GM18505 (cell line): ENCODE results near the gene F2.

ENCODE experiments used
- ATAC-seq: cut with Tn5 transposase; IDR thresholded peaks from one replicate; pipeline ENCODE4 v1.9.1; 2021; ENCODE audit not compliant: unreplicated experiment
- POLR2A ChIP-seq: IDR thresholded peaks from 4 replicates; pipeline ENCODE4 v1.6.1; 2011; ENCODE audit warnings: borderline replicate concordance; ENCODE audit not compliant: insufficient read depth, insufficient read length; ENCODE audit errors: extremely low read depth

Gene F2

GRCh38 chr11:46747150-46747549 is 28.1 kb downstream of the F2 start:
- ATAC-seq = no peak
- no peak for TF ChIP-seq POLR2A

GRCh38 chr11:46755962-46756361 is 36.9 kb downstream of the F2 start:
- ATAC-seq = no peak

GRCh38 chr11:46759196-46759595 is 40.2 kb downstream of the F2 start:
- no peak for TF ChIP-seq POLR2A
- ATAC-seq = no peak

More at GRCh38 chr11:46755962-46756361, 36.9 kb downstream of the F2 start:
- no peak for TF ChIP-seq POLR2A

DNA sequence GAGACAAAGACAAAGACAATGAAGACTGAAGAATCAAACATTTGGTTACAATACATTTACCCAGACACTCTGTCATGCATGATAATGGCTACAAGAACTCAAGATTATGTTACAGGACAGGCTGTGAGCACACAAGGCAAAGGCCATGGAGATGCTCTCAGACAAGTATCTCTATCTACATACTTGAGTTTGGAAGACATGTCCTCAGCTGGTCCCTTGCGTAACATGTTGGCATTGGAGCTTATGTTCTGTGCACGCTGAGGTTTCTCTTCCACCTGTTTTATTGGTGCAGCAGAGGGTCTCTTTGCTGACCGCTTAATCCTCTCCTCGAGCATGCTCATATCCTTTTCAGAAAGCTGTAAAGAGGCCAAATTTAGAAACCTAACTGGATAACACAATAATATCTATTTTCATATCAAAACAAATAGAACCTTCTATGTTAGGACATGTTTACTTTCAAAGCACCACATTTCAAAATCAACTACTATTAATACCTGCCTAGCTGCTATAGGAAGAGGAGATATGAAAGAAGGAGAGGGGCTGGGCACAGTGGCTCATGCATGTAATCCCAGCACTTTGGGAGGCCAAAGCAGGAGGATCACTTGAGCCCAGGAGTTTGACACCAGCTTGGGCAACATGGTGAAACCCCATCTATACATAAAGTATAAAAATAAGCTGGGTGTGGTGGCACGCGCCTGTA is 41.6 kb downstream of the F2 start:
- TF ChIP-seq POLR2A = no peak
- no peak for ATAC-seq

DNA sequence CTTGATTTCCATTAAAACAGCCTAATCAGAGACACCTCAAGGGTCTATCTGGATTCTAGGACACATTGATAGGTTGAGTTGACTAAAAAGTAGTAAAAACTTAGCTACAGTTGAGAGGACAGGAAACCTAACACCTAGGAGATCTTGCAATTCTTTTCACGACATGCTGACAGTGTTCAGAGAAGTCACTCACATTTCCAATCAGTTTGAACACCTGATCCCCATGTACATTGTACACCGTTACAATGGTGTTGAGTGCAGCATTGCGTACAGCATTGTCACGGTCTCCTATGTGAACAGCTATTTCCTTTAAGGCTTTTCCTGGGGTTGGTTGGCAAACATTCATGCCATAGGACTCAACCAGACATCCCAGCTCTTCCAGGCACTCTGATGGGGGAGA is 42.8 kb downstream of the F2 start:
- ATAC-seq = no peak
- TF ChIP-seq POLR2A = no peak

DNA sequence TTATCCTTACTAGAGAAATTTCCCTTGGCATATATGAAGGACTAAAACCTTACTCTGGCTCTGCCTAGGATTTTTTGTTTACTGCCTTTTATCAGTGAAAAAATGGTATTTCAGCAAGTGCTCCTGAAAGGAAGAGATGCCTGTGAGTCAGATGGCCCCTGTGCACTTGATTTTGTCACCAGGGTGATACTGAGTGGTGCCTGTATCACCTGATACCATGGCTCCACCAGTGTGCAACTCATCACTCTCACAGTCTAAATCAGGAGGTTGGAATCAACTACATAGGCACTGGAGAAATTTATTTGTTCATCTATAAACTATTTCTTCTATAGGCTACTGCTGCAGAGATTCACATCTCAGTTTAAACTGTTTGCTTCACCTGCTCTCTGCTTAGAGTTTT is 43.2 kb downstream of the F2 start:
- TF ChIP-seq POLR2A = no peak

DNA sequence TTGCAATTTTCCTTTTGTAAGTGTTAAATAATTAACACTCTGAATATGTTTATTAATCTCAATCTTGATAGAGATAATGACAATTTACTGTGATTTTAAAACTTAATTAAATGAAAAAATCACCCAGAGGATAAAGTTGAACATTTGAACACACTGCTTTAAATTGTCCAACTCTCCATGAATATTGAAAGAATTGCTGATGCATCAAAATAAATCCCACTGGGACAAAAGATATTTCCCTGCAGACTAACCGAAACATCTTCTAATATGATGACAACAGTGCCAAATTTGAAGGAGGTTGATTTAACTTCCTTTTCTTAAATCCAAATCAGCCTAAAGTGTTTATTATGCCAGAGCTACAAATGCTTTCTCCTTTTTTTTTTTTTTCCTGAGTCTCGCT is 47.6 kb downstream of the F2 start:
- no peak for TF ChIP-seq POLR2A
- ATAC-seq = no peak

More for the DNA sequence above, 43.2 kb downstream of the F2 start:
- no peak for ATAC-seq

DNA sequence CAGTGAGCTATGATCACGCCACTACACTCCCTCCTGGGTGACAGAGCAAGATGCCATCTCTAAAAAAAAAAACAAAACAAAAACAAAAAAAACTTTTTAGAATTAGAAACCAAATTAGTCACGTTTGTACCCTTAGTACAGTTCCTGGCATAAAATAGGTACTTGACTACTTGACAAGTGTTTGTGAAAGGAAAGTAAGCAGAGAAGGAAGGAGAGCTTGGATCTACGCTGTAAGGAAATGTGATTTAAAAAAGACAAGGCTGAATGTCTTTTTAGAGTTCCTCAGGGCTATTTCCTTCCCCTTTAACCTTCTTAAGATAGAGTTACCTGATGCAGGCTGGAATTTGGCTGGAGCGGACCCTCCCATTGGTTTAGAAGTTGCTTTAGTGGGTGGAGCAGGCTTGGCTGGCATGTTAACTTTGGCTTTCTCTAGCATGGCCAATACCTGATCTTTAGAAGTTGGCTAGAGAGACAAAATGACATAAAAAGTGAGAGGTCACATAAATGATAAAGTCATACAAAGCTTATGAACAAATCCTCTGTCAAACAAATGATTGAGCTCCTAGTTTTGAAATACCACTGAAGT is 50.7 kb downstream of the F2 start:
- ATAC-seq = no peak
- TF ChIP-seq POLR2A = no peak

- no peak for ATAC-seq
- TF ChIP-seq POLR2A = no peak
Observed at GRCh38 chr11:46776878-46777277, 57.9 kb downstream of the F2 start.

DNA sequence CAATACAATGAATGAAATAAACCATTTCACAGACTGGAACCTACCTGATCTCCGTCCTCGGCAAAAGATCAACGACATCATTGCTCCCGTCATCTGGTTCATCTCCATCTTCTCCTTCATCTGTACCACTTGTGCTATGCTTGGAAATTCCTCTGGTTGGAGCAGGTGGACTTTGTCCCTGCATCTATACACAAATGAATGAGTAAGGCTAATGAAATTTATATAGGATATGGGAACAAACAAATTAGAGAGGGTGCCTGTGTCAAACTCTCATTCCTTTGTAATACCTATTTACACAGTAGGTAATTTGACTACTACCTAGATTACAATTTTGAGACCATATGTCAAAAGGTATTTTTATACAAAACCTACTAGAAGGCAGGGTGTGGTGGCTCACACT is 59.4 kb downstream of the F2 start:
- no peak for TF ChIP-seq POLR2A

More for the DNA sequence above, 59.4 kb downstream of the F2 start:
- no peak for ATAC-seq
